Endothelial cell of umbilical vein (primary cell): Measurements from ENCODE around the gene BTG1. TPM values are rescaled to one million over a fixed set of nuclear protein-coding genes. Genes with fewer than 3 reads are reported as not detected.

ENCODE experiments used
- BruUV-seq: library from RNA; stranded (reverse); fragments of 400-500 nt; replicated peaks from 2 replicates; lab custom pipeline; 2021; lab: Mats Ljungman, UMichigan
- CTCF ChIA-PET: fragments of 300-600, 350-600 bp; sonication (Branson Sonifier 250); formaldehyde crosslinking; loops from one replicate; lab custom pipeline; 2021; ENCODE audit warnings: antibody characterized with exemption, inconsistent platforms; lab: Charles Lee
- POLR2A ChIA-PET: fragments of 300-600, 350-600 bp; sonication (Branson Sonifier 250); formaldehyde crosslinking; loops from one replicate; lab custom pipeline; 2021; ENCODE audit warnings: antibody characterized with exemption, inconsistent platforms; lab: Charles Lee
- DNase-seq: peaks from one replicate; pipeline ENCODE4 v3.0.0-alpha.2; 2011; ENCODE audit warnings: low read depth, low spot score
- FAIRE-seq: peaks from 2 replicates; lab custom pipeline; 2011; peaks lifted over from hg19 to GRCh38; lab: Jason Lieb, UNC
- H2AFZ ChIP-seq: 2 replicates; pipeline ENCODE4 v1.6.0; 2012; ENCODE audit warnings: low read depth, low read length, control low read depth, inconsistent platforms
- H3K27ac ChIP-seq: 2 replicates; pipeline ENCODE4 v1.5.1; 2011; ENCODE audit warnings: low read depth, mild to moderate bottlenecking, control low read depth, low read length, moderate library complexity; ENCODE audit not compliant: insufficient read depth
- H3K27me3 ChIP-seq, 2 experiments: 2 replicates each; pipeline versions ENCODE4 v1.6.0 to v1.6.1; 2011; ENCODE audit warnings: low read length in 2 of 2, mixed read lengths in 1 of 2; ENCODE audit not compliant: control insufficient read depth in 2 of 2, insufficient read depth in 2 of 2
- H3K36me3 ChIP-seq, 2 experiments: 2 replicates in 1 of 2; 3 replicates in 1 of 2; pipeline ENCODE4 v1.5.1; 2011; ENCODE audit warnings: low read length in 2 of 2, mild to moderate bottlenecking in 1 of 2, moderate library complexity in 1 of 2; ENCODE audit not compliant: control insufficient read depth in 2 of 2, insufficient read depth in 2 of 2; ENCODE audit errors: extremely low read depth in 1 of 2
- H3K4me1 ChIP-seq: 3 replicates; pipeline ENCODE4 v1.5.1; 2011; ENCODE audit warnings: mild to moderate bottlenecking, low read length; ENCODE audit not compliant: control insufficient read depth, insufficient read depth; ENCODE audit errors: extremely low read depth
- H3K4me2 ChIP-seq: 2 replicates; pipeline ENCODE4 v1.6.1; 2011; ENCODE audit warnings: low read length, control low read depth, mixed read lengths; ENCODE audit not compliant: insufficient read depth
- H3K4me3 ChIP-seq, 3 experiments: fragments of 200-600 bp in 1 of 3; sonication (generic), shearing (Covaris generic) in 1 of 3; replicated peaks in 1 of 3; 2 replicates each; pipeline ENCODE4 v1.5.1; 2011 to 2016; ENCODE audit warnings: control low read depth in 3 of 3, low read length in 3 of 3, mild to moderate bottlenecking in 2 of 3, inconsistent platforms in 1 of 3, low read depth in 1 of 3, moderate library complexity in 1 of 3; ENCODE audit not compliant: insufficient read depth in 1 of 3
- H3K79me2 ChIP-seq: 2 replicates; pipeline ENCODE4 v1.6.0; 2012; ENCODE audit warnings: low read length, inconsistent platforms; ENCODE audit not compliant: control insufficient read depth, insufficient read depth
- H3K9ac ChIP-seq: replicated peaks from 2 replicates; pipeline ENCODE3; 2011; ENCODE audit warnings: low read length, control low read depth; ENCODE audit not compliant: insufficient read depth; ENCODE audit errors: extremely low read depth
- H3K9me1 ChIP-seq: replicated peaks from 3 replicates; pipeline ENCODE4 v1.6.0; 2011; ENCODE audit warnings: mild to moderate bottlenecking, low read length; ENCODE audit not compliant: control insufficient read depth, insufficient read depth; ENCODE audit errors: extremely low read depth
- H3K9me3 ChIP-seq: replicated peaks from 2 replicates; pipeline ENCODE4 v1.5.1; 2012; ENCODE audit warnings: low read length, inconsistent platforms; ENCODE audit not compliant: control insufficient read depth, insufficient read depth
- H4K20me1 ChIP-seq: replicated peaks from 2 replicates; pipeline ENCODE3; 2011; ENCODE audit warnings: mild to moderate bottlenecking, low read length; ENCODE audit not compliant: control insufficient read depth, insufficient read depth; ENCODE audit errors: extremely low read depth
- CTCF ChIP-seq, 2 donors: IDR thresholded peaks; 1 replicate in 1 of 2; 2 replicates in 1 of 2; pipeline ENCODE4 v1.5.1; 2011; ENCODE audit warnings: low read length in 2 of 2, mild to moderate bottlenecking in 2 of 2, moderate library complexity in 2 of 2, control low read depth in 1 of 2, inconsistent platforms in 1 of 2, low read depth in 1 of 2; ENCODE audit not compliant: insufficient read depth in 1 of 2; ENCODE audit errors: extremely low read depth in 1 of 2
- EZH2 ChIP-seq: IDR thresholded peaks from 2 replicates; pipeline ENCODE4 v1.6.1; 2012; ENCODE audit warnings: borderline replicate concordance, low read depth, mild to moderate bottlenecking, moderate library complexity, low read length, inconsistent platforms; ENCODE audit not compliant: severe bottlenecking
- FOS ChIP-seq: IDR thresholded peaks from 2 replicates; pipeline ENCODE4 v1.6.1; 2011; ENCODE audit warnings: mild to moderate bottlenecking, low read length, moderate library complexity, borderline replicate concordance; ENCODE audit not compliant: insufficient read depth
- GATA2 ChIP-seq: IDR thresholded peaks from 2 replicates; pipeline ENCODE4 v1.7.0; 2011; ENCODE audit warnings: low read depth, mild to moderate bottlenecking, moderate library complexity, mixed read lengths, low read length; ENCODE audit not compliant: insufficient read length, insufficient read depth
- JUN ChIP-seq: IDR thresholded peaks from 2 replicates; pipeline ENCODE4 v1.6.1; 2011; ENCODE audit warnings: borderline replicate concordance, low read depth; ENCODE audit not compliant: insufficient read length, insufficient read depth
- MAX ChIP-seq: IDR thresholded peaks from 2 replicates; pipeline ENCODE4 v1.6.1; 2011; ENCODE audit not compliant: insufficient read depth, insufficient read length
- MYC ChIP-seq: IDR thresholded peaks from one replicate; pipeline ENCODE4 v1.6.1; 2011; ENCODE audit warnings: mild to moderate bottlenecking, low read depth, low read length
- POLR2A ChIP-seq: IDR thresholded peaks from 2 replicates; pipeline ENCODE4 v1.6.1; 2012; ENCODE audit warnings: low read depth, mild to moderate bottlenecking, control low read depth, low read length
- POLR2AphosphoS5 ChIP-seq: IDR thresholded peaks from 2 replicates; pipeline ENCODE4 v1.6.1; 2012; ENCODE audit warnings: low read depth, mild to moderate bottlenecking, control low read depth, low read length, moderate library complexity; ENCODE audit not compliant: insufficient read depth
- dilution Hi-C: fragments of 300-500 bp; cut with MboI; formaldehyde crosslinking; loops from one replicate; pipeline ENCODE4 v1.15.0; 2019; ENCODE audit warnings: low sequenced_read_pairs; ENCODE audit not compliant: extremely low pct_ligation_motif_present
- intact Hi-C: fragments of 100-400 bp; cut with micrococcal nuclease; formaldehyde crosslinking; loops from one replicate; pipeline ENCODE4 v1.10.0; 2022
- polyA plus RNA-seq, 4 experiments: library from polyadenylated mRNA; depleted of rRNA in 3 of 4; stranded (reverse) in 3 of 4; unstranded in 1 of 4; fragments of >200 nt; gene quantifications; 2 replicates each; pipeline versions ENCODE4 v1.2.1 to v1.2.3, GENCODE V29; 2011 to 2012; ENCODE audit warnings: missing spikeins in 1 of 4
- total RNA-seq: library from RNA; stranded (reverse); gene quantifications from 2 replicates; pipeline ENCODE4 v1.2.3, GENCODE V29; 2021

BTG1 gene
- total and polyA plus RNA-seq, 2 donors (not counting 3 experiments of a cell fraction or from before 2014, with no cell fraction given) = 42.8 to 104 TPM

GRCh38 chr12:92110083-92110640, 35.5 kb downstream of the BTG1 start:
- POLR2A ChIA-PET = no interaction called here
- dilution Hi-C loops (no loop called here), intact Hi-C loops (no loop called here)
- Histone ChIP-seq H3K36me3 (no peaks in the 10 kb centered on the region), H3K27me3 (no peaks in the 10 kb centered on the region), H3K27ac (no peak overlapping the region), H2AFZ (no peak overlapping the region), H3K9me3 (no peaks in the 10 kb centered on the region), H3K9ac (no peak overlapping the region), H4K20me1 (no peaks in the 10 kb centered on the region), H3K9me1 (peaks cover 2% of the 10 kb centered on the region), H3K4me2 (no peak overlapping the region), H3K79me2 (no peaks in the 10 kb centered on the region), H3K4me1 (no peaks in the 10 kb centered on the region), H3K4me3 (no peak overlapping the region)
- no TSS peak for BruUV-seq
- CTCF ChIA-PET = interaction anchor here (0.7 kb wide), 2 partner anchors 298 to 348 kb away, joined by 3 to 4 read pairs; no protein-coding TSS in a partner anchor
- TF ChIP-seq POLR2AphosphoS5 (no peak), EZH2 (no peak), JUN (no peak), CTCF (IDR thresholded peaks at IDR 0.05; ENCODE audit: extremely low read depth in 1 of 2, insufficient read depth in 1 of 2, low read depth in 1 of 2, low read length in 2 of 2) (no peak), MYC (no peak), MAX (no peak), GATA2 (no peak), FOS (no peak), POLR2A (no peak)
- FAIRE-seq (no peak), DNase-seq (no peak)
